A549 (cell line): ENCODE results near the gene TMEM95. TPM values are rescaled to one million over a fixed set of nuclear protein-coding genes. Genes with fewer than 3 reads are reported as not detected.
"Not testable (repeated sequence)": the region's sequence is repeated elsewhere in the genome, so short reads cannot be mapped to it uniquely, and the experiment has no call there.

Source experiments
- ATAC-seq, 2 experiments: fragments of 200-7000 bp in 1 of 2; fragments of >200 bp in 1 of 2; cut with Nextera tagmentation in 1 of 2; cut with Tn5 transposase in 1 of 2; 3 replicates each; pipeline versions ENCODE4 v1.8.0 to v1.9.1; 2018 to 2020; ENCODE audit warnings: mild to moderate bottlenecking in 1 of 2, moderate library complexity in 1 of 2
- CTCF ChIA-PET: fragments of 300-600 bp; sonication (Branson Sonifier 250); formaldehyde crosslinking; extraction: SDS; loops from one replicate; lab custom pipeline; 2021; ENCODE audit warnings: antibody characterized with exemption, inconsistent platforms; lab: Yijun Ruan, JAX
- POLR2A ChIA-PET: fragments of 350-600 bp; formaldehyde crosslinking; extraction: SDS; loops from one replicate; lab custom pipeline; 2021; ENCODE audit warnings: antibody characterized with exemption, inconsistent platforms; lab: Yijun Ruan, JAX
- DNase-seq, 2 experiments: peaks; one replicate each; pipeline versions ENCODE4 v3.0.0 to v3.0.0-alpha.2; 2011 to 2016; ENCODE audit warnings: low read depth in 1 of 2, low spot score in 1 of 2
- FAIRE-seq: peaks from 2 replicates; lab custom pipeline; 2011; peaks lifted over from hg19 to GRCh38; lab: Jason Lieb, UNC
- H3K27ac ChIP-seq, 2 experiments: fragments of >200 bp; sonication (Bioruptor Twin); formaldehyde crosslinking; 3 replicates each; pipeline ENCODE4 v1.5.1; 2016 to 2017
- H3K4me1 ChIP-seq: fragments of >200 bp; sonication (Bioruptor Twin); formaldehyde crosslinking; 3 replicates; pipeline ENCODE4 v1.6.1; 2016
- H3K4me2 ChIP-seq: fragments of >200 bp; sonication (Bioruptor Twin); formaldehyde crosslinking; 3 replicates; pipeline ENCODE4 v1.6.1; 2016
- H3K4me3 ChIP-seq: fragments of >200 bp; sonication (Bioruptor Twin); formaldehyde crosslinking; 3 replicates; pipeline ENCODE4 v1.5.1; 2016
- H3K9me3 ChIP-seq: fragments of >200 bp; sonication (Bioruptor Twin); formaldehyde crosslinking; 3 replicates; pipeline ENCODE4 v1.6.1; 2016
- BHLHE40 ChIP-seq: IDR thresholded peaks from 2 replicates; pipeline ENCODE4 v1.6.1; 2012; ENCODE audit warnings: low read depth, low read length, inconsistent platforms
- CTCF ChIP-seq: fragments of >200 bp; sonication (Bioruptor Twin); formaldehyde crosslinking; IDR thresholded peaks from 3 replicates; pipeline ENCODE4 v1.5.1; 2016
- EHF ChIP-seq: fragments of 250-450 bp; sonication (Bioruptor Pico); IDR thresholded peaks from 2 replicates; pipeline ENCODE4 v1.5.0; 2020; ENCODE audit warnings: mild to moderate bottlenecking
- ELK1 ChIP-seq: fragments of 150-350 bp; IDR thresholded peaks from 2 replicates; pipeline ENCODE4 v1.6.1; 2014; ENCODE audit warnings: low read depth, mild to moderate bottlenecking, low read length
- FOSB ChIP-seq: fragments of 250-450 bp; sonication (Bioruptor Pico); IDR thresholded peaks from 2 replicates; pipeline ENCODE4 v1.5.0; 2020; ENCODE audit warnings: mild to moderate bottlenecking, moderate library complexity
- HDAC2 ChIP-seq: fragments of 200-600 bp; sonication (generic); IDR thresholded peaks from 2 replicates; pipeline ENCODE4 v1.6.1; 2016
- HOXB13 ChIP-seq: fragments of 250-450 bp; sonication (Bioruptor Pico); IDR thresholded peaks from 2 replicates; pipeline ENCODE4 v1.5.0; 2020; ENCODE audit warnings: low read depth, mild to moderate bottlenecking, moderate library complexity
- HOXB5 ChIP-seq: fragments of 250-450 bp; sonication (Bioruptor Pico); IDR thresholded peaks from 2 replicates; pipeline ENCODE4 v1.5.0; 2020; ENCODE audit warnings: mild to moderate bottlenecking, moderate library complexity
- JUN ChIP-seq, 2 experiments: fragments of >200 bp; sonication (Bioruptor Twin); formaldehyde crosslinking; IDR thresholded peaks; 2 replicates in 1 of 2; 3 replicates in 1 of 2; pipeline ENCODE4 v1.6.1; 2016 to 2017
- MAFK ChIP-seq: fragments of 450-650 bp; IDR thresholded peaks from 2 replicates; pipeline ENCODE4 v1.6.1; 2014; ENCODE audit not compliant: partially characterized antibody
- MYC ChIP-seq: IDR thresholded peaks from 2 replicates; pipeline ENCODE4 v1.6.1; 2012; ENCODE audit warnings: mild to moderate bottlenecking, inconsistent platforms, low read length, improper control_type of control experiment, borderline replicate concordance
- NPAS2 ChIP-seq: fragments of 250-450 bp; sonication (Bioruptor Pico); IDR thresholded peaks from 2 replicates; pipeline ENCODE4 v1.8.0; 2022; ENCODE audit warnings: mild to moderate bottlenecking, moderate library complexity, borderline replicate concordance
- RAD21 ChIP-seq, 2 experiments: fragments of >200 bp in 1 of 2; sonication (Bioruptor Twin) in 1 of 2; formaldehyde crosslinking in 1 of 2; IDR thresholded peaks in 1 of 2; conservative IDR thresholded peaks in 1 of 2; 2 replicates in 1 of 2; 3 replicates in 1 of 2; pipeline ENCODE4 v1.6.1; 2012 to 2018; ENCODE audit warnings: inconsistent platforms in 1 of 2
- RNF2 ChIP-seq: fragments of 200-600 bp; sonication (generic); IDR thresholded peaks from 2 replicates; pipeline ENCODE4 v1.6.1; 2016; ENCODE audit warnings: low read depth, mild to moderate bottlenecking, antibody characterized with exemption, moderate library complexity, borderline replicate concordance
- ZC3H11A ChIP-seq: fragments of 450-650 bp; IDR thresholded peaks from 2 replicates; pipeline ENCODE4 v1.6.1; 2014; ENCODE audit warnings: antibody characterized with exemption, mild to moderate bottlenecking
- ZFP36 ChIP-seq: fragments of 450-650 bp; IDR thresholded peaks from 2 replicates; pipeline ENCODE4 v1.6.1; 2014; ENCODE audit warnings: borderline replicate concordance; ENCODE audit not compliant: partially characterized antibody
- WGBS: methylation state at CpG from one replicate; pipeline ENCODE4 v1.1.6; 2017; ENCODE audit errors: missing lambda C conversion rate; 5-methylcytosine and 5-hydroxymethylcytosine counted together
- polyA plus RNA-seq, 4 experiments: library from polyadenylated mRNA; depleted of rRNA in 3 of 4; stranded (reverse); fragments of >200 nt; fragmentation: RNase III in 1 of 4; extraction: RNeasy Plus Mini Kit Qiagen cat#74134 plus additional on column Dnase treatment in 1 of 4; gene quantifications; 2 replicates in 3 of 4; 3 replicates in 1 of 4; pipeline ENCODE4 v1.2.3, GENCODE V29; 2011 to 2017

The TMEM95 gene
- polyA plus RNA-seq, 2 of the 4 experiments (the other 2 are of a cell fraction): not detected

GRCh38 chr17:7336240-7337175 lies 18.4 kb upstream of the TMEM95 start, which contains the start of gene ACAP1:
ACAP1 (plus strand) TSS chr17:7336529; CDS start chr17:7336735, 206 bp downstream.
- Histone ChIP-seq H3K4me3 (no peak within 1 kb of the TSS), H3K9me3 (no peaks in the 10 kb centered on the region), H3K4me1 (peaks cover 4% of the 10 kb centered on the region; the same call in 1 of the 3 replicates), H3K4me2 (no peak within 1 kb of the TSS), H3K27ac (no peak within 1 kb of the TSS)
- DNase-seq (no peak), FAIRE-seq (no peak), ATAC-seq (peak in 1 of 2 experiments; percentile 23; a peak in 1 of 6 replicates)
- WGBS: 69% methylated on average over 17 of the region's 17 CpGs
- TF ChIP-seq NPAS2 (CRISPR knock-in tag) (no peak), HOXB13 (CRISPR knock-in tag) (no peak), FOSB (no peak), RAD21 (conservative IDR thresholded peaks at IDR 0.05 in 1 of 2, IDR thresholded peaks at IDR 0.05 in 1 of 2) (no peak), CTCF (no peak), ZC3H11A (no peak), MYC (no peak), EHF (no peak), HOXB5 (no peak), BHLHE40 (no peak), ELK1 (no peak), JUN (IDR thresholded peaks at IDR 0.05) (no peak)
- CTCF ChIA-PET: interaction anchor here (0.9 to 23.9 kb wide), 10 partner anchors 5 to 291 kb away, joined by 3 to 433 read pairs (median 8); partner anchors contain the start of genes ACAP1, DVL2, KCTD11 and NEURL4
- POLR2A ChIA-PET: interaction anchor here (0.6 to 1.0 kb wide), 3 partner anchors 15 to 199 kb away, joined by 3 read pairs; no protein-coding TSS in a partner anchor

DNA sequence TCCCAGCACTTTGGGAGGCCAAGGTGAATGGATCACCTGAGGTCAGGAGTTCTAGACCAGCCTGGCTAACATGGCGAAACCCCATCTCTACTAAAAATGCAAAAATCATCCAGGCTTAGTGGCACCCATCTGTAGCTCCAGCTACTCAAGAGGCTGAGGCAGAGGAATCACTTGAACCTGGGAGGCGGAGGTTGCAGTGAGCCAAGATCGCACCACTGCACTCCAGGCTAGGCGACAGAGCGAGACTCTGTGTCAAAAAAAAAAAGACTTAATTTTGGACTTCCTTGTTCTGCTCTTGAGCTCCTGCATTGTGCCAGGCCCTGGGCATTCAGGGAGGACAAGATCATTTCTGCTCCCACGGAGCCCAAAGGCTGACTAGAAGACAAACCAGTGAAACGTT lies 17.4 kb upstream of the TMEM95 start:
- not testable (repeated sequence) for ATAC-seq, H3K27ac ChIP-seq, FAIRE-seq, H3K4me1 ChIP-seq, H3K4me3 ChIP-seq, H3K9me3 ChIP-seq, H3K4me2 ChIP-seq, DNase-seq
- ChIA-PET POLR2A (interaction anchor here (1.0 kb wide), 1 partner anchor 14 kb away, joined by 3 read pairs; no protein-coding TSS in a partner anchor), CTCF (interaction anchor here (1.4 to 23.9 kb wide), 8 partner anchors 5 to 292 kb away, joined by 3 to 433 read pairs (median 16); partner anchors contain the start of genes ACAP1, KCTD11, NEURL4 and TMEM95)
- WGBS: 71% methylated on average over 7 of the region's 7 CpGs

DNA sequence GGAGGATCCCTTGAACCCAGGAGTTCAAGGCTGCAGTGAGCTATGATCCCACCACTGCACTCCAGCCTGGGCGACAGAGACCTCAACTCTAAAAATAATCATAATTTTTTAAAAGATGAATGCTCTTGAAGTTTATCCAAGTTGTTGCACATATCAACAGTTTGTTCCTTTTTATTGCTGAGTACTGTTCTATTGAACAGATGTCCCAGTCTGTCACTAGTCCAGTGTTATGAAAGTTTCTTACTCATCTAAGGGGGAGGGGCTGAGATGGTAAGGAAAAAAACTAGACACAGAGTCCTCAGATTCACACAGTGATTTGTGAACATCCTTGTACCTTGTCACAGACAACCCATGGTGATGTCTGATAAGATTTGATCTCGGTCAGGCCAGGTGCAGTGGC lies 14.8 kb upstream of the TMEM95 start:
- FAIRE-seq: no peak
- no peak overlapping the region for H3K4me3 ChIP-seq
- TF ChIP-seq HDAC2 (no peak), MAFK (peak; percentile 58), ZFP36 (no peak), RNF2 (no peak)
- TF ChIP-seq, all 56 proteins: peak for 1
- ChIA-PET CTCF (interaction anchor here (3.0 to 23.9 kb wide), 4 partner anchors 2 to 41 kb away, joined by 11 to 433 read pairs (median 260); partner anchors contain the start of genes ACAP1, NEURL4 and TMEM95), POLR2A (no interaction called here)
- Histone ChIP-seq H3K4me1 (peaks cover 8% of the 10 kb centered on the region; the same call in 1 of the 3 replicates), H3K4me2 (no peak overlapping the region), H3K27ac (no peak overlapping the region), H3K9me3 (no peaks in the 10 kb centered on the region)
- DNase-seq: no peak
- ATAC-seq: no peak
- 37% methylated on average over 2 of the region's 2 CpGs for WGBS
